Activated CD4-positive, alpha-beta T cell treated with anti-CD3 and anti-CD28 coated beads for 36 hours (primary cell): ENCODE results near the gene EFEMP2. TPM values are rescaled to one million over a fixed set of nuclear protein-coding genes. Genes with fewer than 3 reads are reported as not detected.
A peak's percentile ranks its signal among the peaks of the same experiment; 100 is the strongest.

Experiments used
- ATAC-seq: fragments of 200-7000 bp; cut with Tn5 transposase; one replicate; pipeline ENCODE4 v1.10.0; 2021; ENCODE audit warnings: mild to moderate bottlenecking, moderate library complexity
- CTCF ChIA-PET: fragments of 350-600 bp; sonication (Branson Sonifier 250); formaldehyde crosslinking; loops from one replicate; lab custom pipeline; 2021; ENCODE audit warnings: antibody characterized with exemption; lab: Charles Lee
- POLR2A ChIA-PET: fragments of 350-600 bp; sonication (Branson Sonifier 250); formaldehyde crosslinking; loops from one replicate; lab custom pipeline; 2021; ENCODE audit warnings: antibody characterized with exemption, inconsistent platforms; lab: Charles Lee
- DNase-seq: peaks from one replicate; pipeline ENCODE4 v3.0.0-alpha.2; 2020
- H3K27ac Mint-ChIP-seq: one replicate; pipeline ENCODE4 v1.8.0; 2021; ENCODE audit warnings: mixed read lengths
- H3K27me3 Mint-ChIP-seq: one replicate; pipeline ENCODE4 v1.8.0; 2021; ENCODE audit warnings: mixed read lengths
- H3K36me3 Mint-ChIP-seq: one replicate; pipeline ENCODE4 v1.8.0; 2021; ENCODE audit warnings: low read depth, mixed read lengths
- H3K4me1 Mint-ChIP-seq: one replicate; pipeline ENCODE4 v1.8.0; 2021; ENCODE audit warnings: mixed read lengths
- H3K4me3 Mint-ChIP-seq: one replicate; pipeline ENCODE4 v1.8.0; 2021; ENCODE audit warnings: mild to moderate bottlenecking, moderate library complexity, mixed read lengths
- H3K9me3 Mint-ChIP-seq: one replicate; pipeline ENCODE4 v1.8.0; 2021; ENCODE audit warnings: low read depth, mixed read lengths
- intact Hi-C, 2 experiments: fragments of 100-400 bp; cut with DNase I in 1 of 2; cut with micrococcal nuclease in 1 of 2; formaldehyde crosslinking; loops; one replicate each; pipeline versions ENCODE4 v1.14.2 to v1.15.1; 2022 to 2024; cut with DNase I, micrococcal nuclease
- total RNA-seq, 2 experiments: library from RNA; stranded (reverse); gene quantifications; one replicate each; pipeline ENCODE4 v1.2.3, GENCODE V29; 2021

Gene EFEMP2
- 10 to 100 TPM; 20.2 to 23.4 TPM for total RNA-seq

GRCh38 chr11:65872586-65873317 lies at the start of gene EFEMP2:
Gene EFEMP2 (minus strand): TSS chr11:65872800. CDS start chr11:65872354, 446 bp downstream.
- no peak for ATAC-seq
- POLR2A ChIA-PET: interaction anchor here (1.0 to 1.8 kb wide), 2 partner anchors 13 kb away, joined by 4 to 7 read pairs; no protein-coding TSS in a partner anchor

DNA sequence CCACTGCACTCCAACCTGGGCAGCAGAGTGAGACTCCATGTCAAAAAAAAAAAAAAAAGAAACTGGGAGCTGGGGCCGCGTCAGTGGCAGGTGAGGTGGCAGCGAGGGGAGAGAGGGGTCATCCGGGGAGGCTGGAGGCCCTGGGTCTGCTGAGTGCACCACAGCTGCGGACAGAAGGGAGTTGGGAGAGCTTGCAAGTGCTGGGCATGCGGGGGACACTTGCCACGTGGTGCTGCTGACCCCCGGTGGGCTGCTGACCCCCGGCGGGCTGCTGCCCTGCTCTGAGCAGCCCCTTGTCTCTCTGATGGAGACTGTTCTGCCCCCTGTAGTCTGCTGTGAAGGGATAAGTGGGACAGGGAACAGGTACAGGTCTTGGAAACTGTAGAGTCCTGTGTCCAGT lies 49.3 kb upstream of the EFEMP2 start:
- peaks cover 20% of the 10 kb centered on the region for H3K4me1 Mint-ChIP-seq
- no peak overlapping the region for H3K4me3 Mint-ChIP-seq
- H3K9me3 Mint-ChIP-seq: no peaks in the 10 kb centered on the region
- DNase-seq: no peak
- ChIA-PET POLR2A (interaction anchor here (0.6 kb wide), 1 partner anchor 37 kb away, joined by 3 read pairs; no protein-coding TSS in a partner anchor), CTCF (interaction anchor here (0.7 to 0.8 kb wide), 2 partner anchors 37 to 53 kb away, joined by 3 to 4 read pairs; no protein-coding TSS in a partner anchor)
- peaks cover 15% of the 10 kb centered on the region for H3K36me3 Mint-ChIP-seq
- intact Hi-C loops: no loop called here
- ATAC-seq: no peak
- H3K27ac Mint-ChIP-seq: peak overlapping the region; percentile 12
- no peaks in the 10 kb centered on the region for H3K27me3 Mint-ChIP-seq

More at GRCh38 chr11:65872586-65873317, at the start of gene EFEMP2:
- H3K27ac Mint-ChIP-seq: peak within 1 kb of the TSS; percentile 91
- no peaks in the 10 kb centered on the region for H3K27me3 Mint-ChIP-seq
- peaks cover 4% of the 10 kb centered on the region for H3K36me3 Mint-ChIP-seq
- peaks cover 15% of the 10 kb centered on the region for H3K4me1 Mint-ChIP-seq
- CTCF ChIA-PET: interaction anchor here (1.0 to 4.8 kb wide), 5 partner anchors 12 to 114 kb away, joined by 3 to 76 read pairs (median 31); partner anchors contain the start of genes CCDC85B, CFL1, FIBP and MUS81
- H3K4me3 Mint-ChIP-seq: peak within 1 kb of the TSS; percentile 84
- no peaks in the 10 kb centered on the region for H3K9me3 Mint-ChIP-seq
- DNase-seq: no peak
- intact Hi-C loops: loop anchor here (1.0 to 2.0 kb wide), 10 partner anchors 12 to 220 kb away; partner anchors contain the start of genes FIBP (in 2 of the 2), FOSL1 (in 2 of the 2), MUS81 (in 2 of the 2) and BANF1 (in 1 of the 2)

GRCh38 chr11:65921033-65921555 lies 48.5 kb upstream of the EFEMP2 start:
- Mint-ChIP-seq H3K36me3 (peaks cover 15% of the 10 kb centered on the region), H3K4me3 (peak overlapping the region; percentile 91), H3K9me3 (no peaks in the 10 kb centered on the region), H3K27ac (no peak overlapping the region), H3K27me3 (no peaks in the 10 kb centered on the region), H3K4me1 (peaks cover 28% of the 10 kb centered on the region)
- no peak for DNase-seq
- POLR2A ChIA-PET: no interaction called here
- intact Hi-C loops: no loop called here
- CTCF ChIA-PET: interaction anchor here (0.6 to 0.8 kb wide), 3 partner anchors 34 to 54 kb away, joined by 3 to 4 read pairs (median 3); no protein-coding TSS in a partner anchor
- no peak for ATAC-seq

- intact Hi-C loops: no loop called here
- CTCF ChIA-PET: interaction anchor here (0.9 kb wide), 1 partner anchor 69 kb away, joined by 4 read pairs; no protein-coding TSS in a partner anchor
- Mint-ChIP-seq H3K9me3 (no peaks in the 10 kb centered on the region), H3K27ac (peak overlapping the region; percentile 88), H3K4me1 (peaks cover 30% of the 10 kb centered on the region), H3K27me3 (no peaks in the 10 kb centered on the region), H3K36me3 (peaks cover 15% of the 10 kb centered on the region), H3K4me3 (peak overlapping the region; percentile 91)
- DNase-seq (no peak), ATAC-seq (no peak)
- POLR2A ChIA-PET: no interaction called here
Measured at GRCh38 chr11:65920372-65920802, 47.8 kb upstream of the EFEMP2 start.

DNA sequence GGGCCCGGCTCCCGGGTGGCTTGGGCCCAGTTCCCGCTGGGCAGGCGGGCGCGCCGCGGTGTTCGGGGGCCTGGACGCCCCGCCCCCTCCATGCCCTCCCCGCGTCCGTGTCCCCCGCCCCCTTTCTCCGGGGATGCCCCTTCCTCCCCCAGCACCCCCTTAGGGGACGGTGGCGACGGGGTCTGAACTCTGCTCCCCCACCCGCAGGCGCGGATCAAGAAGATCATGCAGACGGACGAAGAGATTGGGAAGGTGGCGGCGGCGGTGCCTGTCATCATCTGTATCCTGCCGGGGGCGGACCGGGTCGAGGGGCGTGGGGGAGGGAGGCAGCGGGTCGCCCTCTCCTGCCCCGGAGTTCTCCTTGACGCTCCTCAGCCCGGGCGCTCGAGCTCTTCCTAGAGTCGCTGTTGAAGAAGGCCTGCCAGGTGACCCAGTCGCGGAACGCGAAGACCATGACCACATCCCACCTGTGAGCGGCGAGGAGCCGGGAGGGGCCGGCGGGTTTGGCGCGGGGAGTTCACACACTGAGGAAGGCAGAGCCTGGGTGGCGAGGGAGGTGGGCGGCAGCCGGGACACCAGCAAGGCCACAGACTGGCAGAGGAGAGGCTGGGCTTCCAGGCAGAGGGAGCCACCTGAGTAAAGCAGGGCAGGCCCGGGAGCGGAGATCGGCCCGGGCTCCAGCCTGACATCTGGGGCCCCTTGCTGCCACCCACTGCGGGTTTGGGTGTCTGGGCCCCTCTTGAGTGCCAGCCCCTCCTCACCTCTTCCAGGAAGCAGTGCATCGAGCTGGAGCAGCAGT lies 47.2 kb upstream of the EFEMP2 start:
- ChIA-PET CTCF (interaction anchor here (0.6 to 0.9 kb wide), 2 partner anchors 70 to 131 kb away, joined by 4 read pairs; no protein-coding TSS in a partner anchor), POLR2A (no interaction called here)
- H3K9me3 Mint-ChIP-seq: no peaks in the 10 kb centered on the region

GRCh38 chr11:65919141-65919572 lies 46.6 kb upstream of the EFEMP2 start, which contains the start of gene DRAP1:
Gene DRAP1 (plus strand): TSS chr11:65919426. CDS start chr11:65919502, 76 bp downstream.
- Mint-ChIP-seq H3K27me3 (no peaks in the 10 kb centered on the region), H3K4me3 (peak within 1 kb of the TSS; percentile 91), H3K36me3 (peaks cover 14% of the 10 kb centered on the region), H3K4me1 (peaks cover 35% of the 10 kb centered on the region), H3K9me3 (no peaks in the 10 kb centered on the region), H3K27ac (peak within 1 kb of the TSS; percentile 88)
- ChIA-PET CTCF (interaction anchor here (0.6 kb wide), 1 partner anchor 132 kb away, joined by 4 read pairs; no protein-coding TSS in a partner anchor), POLR2A (no interaction called here)
- peak; percentile 100 for DNase-seq
- peak; percentile 94 for ATAC-seq
- intact Hi-C loops: loop anchor here (1.0 to 2.0 kb wide), 22 partner anchors 9 to 395 kb away; partner anchors contain the start of genes CFL1 (in 2 of the 2), FIBP (in 2 of the 2), FOSL1 (in 2 of the 2) and SART1 (in 2 of the 2)

More for the DNA sequence above, 47.2 kb upstream of the EFEMP2 start:
- intact Hi-C loops: loop anchor here (1.0 to 2.0 kb wide), 22 partner anchors 9 to 395 kb away; partner anchors contain the start of genes CFL1 (in 2 of the 2), FIBP (in 2 of the 2), FOSL1 (in 2 of the 2) and SART1 (in 2 of the 2)
- H3K4me1 Mint-ChIP-seq: peaks cover 35% of the 10 kb centered on the region
- peaks cover 15% of the 10 kb centered on the region for H3K36me3 Mint-ChIP-seq
- peak overlapping the region; percentile 91 for H3K4me3 Mint-ChIP-seq
- ATAC-seq (peak; percentile 40), DNase-seq (peak; percentile 79)
- peak overlapping the region; percentile 88 for H3K27ac Mint-ChIP-seq
- no peaks in the 10 kb centered on the region for H3K27me3 Mint-ChIP-seq

- Mint-ChIP-seq H3K27ac (peak within 1 kb of the TSS; percentile 88), H3K4me3 (peak within 1 kb of the TSS; percentile 91), H3K27me3 (no peaks in the 10 kb centered on the region), H3K9me3 (no peaks in the 10 kb centered on the region), H3K36me3 (peaks cover 14% of the 10 kb centered on the region), H3K4me1 (peaks cover 35% of the 10 kb centered on the region)
- DNase-seq: no peak
- ChIA-PET POLR2A (interaction anchor here (0.9 to 1.0 kb wide), 2 partner anchors 18 to 28 kb away, joined by 3 to 5 read pairs; partner anchors contain the start of genes CCDC85B and FOSL1), CTCF (interaction anchor here (0.6 to 1.8 kb wide), 6 partner anchors 10 to 199 kb away, joined by 3 to 10 read pairs (median 5); partner anchors contain the start of genes CCDC85B, FIBP, FOSL1 and MUS81)
- intact Hi-C loops: loop anchor here (1.0 to 2.0 kb wide), 22 partner anchors 10 to 394 kb away; partner anchors contain the start of genes CFL1 (in 2 of the 2), FIBP (in 2 of the 2), FOSL1 (in 2 of the 2) and SART1 (in 2 of the 2)
- peak; percentile 68 for ATAC-seq
Measured at GRCh38 chr11:65918211-65919140, 45.9 kb upstream of the EFEMP2 start, which contains the start of gene C11orf68. Gene C11orf68 (minus strand): TSS chr11:65919062. CDS start chr11:65919031, 31 bp downstream.

DNA sequence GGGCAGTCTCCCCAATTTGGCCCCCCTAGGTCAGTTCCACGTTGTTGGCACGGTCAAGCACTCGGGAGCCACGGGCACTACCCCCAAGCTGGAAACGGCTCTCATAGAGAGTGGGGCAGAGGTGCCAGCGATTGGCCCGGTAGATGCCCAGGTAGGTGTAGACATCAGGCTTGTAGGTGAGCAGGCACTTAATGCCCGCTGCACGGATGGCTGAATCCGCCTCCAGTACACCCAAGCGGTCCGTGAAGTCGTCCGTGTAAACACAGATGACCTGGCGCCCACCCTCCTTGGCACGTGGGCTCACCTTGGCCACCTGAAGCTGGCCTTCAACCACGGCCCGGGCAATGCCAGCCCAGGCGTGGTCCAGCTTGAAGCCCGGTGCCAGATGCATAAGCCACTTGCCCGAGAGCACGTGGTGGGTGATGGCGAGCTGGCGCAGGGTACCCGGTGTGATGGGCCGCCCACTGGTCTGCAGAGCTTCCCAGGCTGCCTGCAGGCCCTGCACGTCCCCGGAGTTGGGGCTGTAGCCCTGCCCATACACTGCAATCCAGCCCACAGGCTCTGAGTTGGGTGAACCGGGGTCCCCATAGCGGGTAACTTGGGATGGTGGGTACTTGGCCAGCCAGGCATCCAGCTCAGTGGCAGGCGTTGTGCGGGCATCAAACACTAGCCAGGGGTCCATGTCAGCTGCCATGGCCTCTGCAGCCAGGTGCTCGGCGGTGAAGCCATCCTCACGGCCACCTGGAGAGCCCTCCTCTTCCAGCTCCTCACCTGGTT lies 45.0 kb upstream of the EFEMP2 start:
- intact Hi-C loops: loop anchor here (2.0 kb wide), 4 partner anchors 29 to 343 kb away; partner anchors contain the start of genes CFL1 (in 1 of the 2), FIBP (in 1 of the 2) and SART1 (in 1 of the 2)
- Mint-ChIP-seq H3K27ac (peak overlapping the region; percentile 86), H3K4me3 (peak overlapping the region; percentile 91), H3K9me3 (no peaks in the 10 kb centered on the region), H3K36me3 (peaks cover 11% of the 10 kb centered on the region), H3K4me1 (peaks cover 35% of the 10 kb centered on the region), H3K27me3 (no peaks in the 10 kb centered on the region)
- CTCF ChIA-PET: interaction anchor here (0.6 to 1.8 kb wide), 7 partner anchors 9 to 200 kb away, joined by 3 to 10 read pairs (median 5); partner anchors contain the start of genes CCDC85B, FIBP, FOSL1 and MUS81
- DNase-seq (no peak), ATAC-seq (no peak)
- POLR2A ChIA-PET: interaction anchor here (0.6 to 1.0 kb wide), 3 partner anchors 18 to 85 kb away, joined by 3 to 5 read pairs (median 3); partner anchors contain the start of genes CCDC85B and FOSL1
